SU-DHL-6 (cell line): ENCODE results near the gene NID2.

ENCODE experiments used
- H2AFZ ChIP-seq: fragments of 200-600 bp; sonication (generic); 2 replicates; pipeline ENCODE4 v1.6.1; 2014; ENCODE audit warnings: low read depth, mild to moderate bottlenecking, moderate library complexity, mixed read lengths, antibody characterized with exemption, low read length; ENCODE audit not compliant: severe bottlenecking
- H3F3A ChIP-seq: fragments of 200-600 bp; shearing (Covaris generic); 2 replicates; pipeline ENCODE4 v1.6.0; 2016; ENCODE audit warnings: antibody characterized with exemption, mild to moderate bottlenecking; ENCODE audit not compliant: insufficient read depth
- H3K27ac ChIP-seq: fragments of 200-600 bp; sonication (generic); 2 replicates; pipeline ENCODE4 v1.5.1; 2016; ENCODE audit warnings: low read depth, mild to moderate bottlenecking, low read length, moderate library complexity, mixed read lengths
- H3K27me3 ChIP-seq: fragments of 200-600 bp; sonication (generic), shearing (Covaris generic); 2 replicates; pipeline ENCODE4 v1.6.0; 2014; ENCODE audit warnings: mild to moderate bottlenecking, low read length
- H3K36me3 ChIP-seq: fragments of 200-600 bp; sonication (generic); 2 replicates; pipeline ENCODE4 v1.6.1; 2014; ENCODE audit warnings: mild to moderate bottlenecking, low read length, mixed read lengths
- H3K4me2 ChIP-seq: fragments of 300-600, 200-600 bp; shearing (Covaris generic), sonication (generic); 2 replicates; pipeline ENCODE4 v1.6.0; 2014; ENCODE audit warnings: low read length, low read depth, mild to moderate bottlenecking; ENCODE audit not compliant: poor library complexity, severe bottlenecking
- H3K4me3 ChIP-seq: fragments of 200-600 bp; sonication (generic); 2 replicates; pipeline ENCODE4 v1.5.1; 2014; ENCODE audit warnings: antibody characterized with exemption, low read length, mild to moderate bottlenecking, mixed read lengths; ENCODE audit not compliant: insufficient read depth, poor library complexity, severe bottlenecking
- H3K79me2 ChIP-seq: fragments of 200-600 bp; sonication (generic); 2 replicates; pipeline ENCODE4 v1.6.1; 2014; ENCODE audit warnings: mild to moderate bottlenecking, low read length, moderate library complexity; ENCODE audit not compliant: insufficient read depth
- H3K9ac ChIP-seq: fragments of 200-600 bp; sonication (generic); 2 replicates; pipeline ENCODE4 v1.7.0; 2014; ENCODE audit warnings: mild to moderate bottlenecking, low read length
- H3K9me2 ChIP-seq: fragments of 200-600 bp; sonication (generic); replicated peaks from 2 replicates; pipeline ENCODE4 v1.6.1; 2014; ENCODE audit warnings: low read length; ENCODE audit not compliant: insufficient read depth
- H3K9me3 ChIP-seq: fragments of 200-600 bp; sonication (generic); 2 replicates; pipeline ENCODE4 v1.6.1; 2014; ENCODE audit warnings: low read length, mixed read lengths; ENCODE audit not compliant: insufficient read depth
- H4K20me1 ChIP-seq: fragments of 200-600 bp; sonication (generic); 2 replicates; pipeline ENCODE4 v1.6.1; 2014; ENCODE audit warnings: low read depth, mild to moderate bottlenecking, antibody characterized with exemption, low read length, moderate library complexity, mixed read lengths
- EZH2phosphoT487 ChIP-seq: fragments of 200-600 bp; sonication (generic), shearing (Covaris generic); conservative IDR thresholded peaks from 2 replicates; pipeline ENCODE4 v1.6.1; 2018; ENCODE audit warnings: mild to moderate bottlenecking, antibody characterized with exemption, low read length, moderate library complexity, mixed read lengths
- TF ChIP-seq, protein P1 (sequence below): fragments of 200-600 bp; sonication (generic); IDR thresholded peaks from one replicate; pipeline ENCODE4 v1.5.1; 2017; ENCODE audit warnings: antibody characterized with exemption, mild to moderate bottlenecking, low read length, moderate library complexity; ENCODE audit not compliant: insufficient read depth, poor library complexity, severe bottlenecking

NID2 gene

DNA sequence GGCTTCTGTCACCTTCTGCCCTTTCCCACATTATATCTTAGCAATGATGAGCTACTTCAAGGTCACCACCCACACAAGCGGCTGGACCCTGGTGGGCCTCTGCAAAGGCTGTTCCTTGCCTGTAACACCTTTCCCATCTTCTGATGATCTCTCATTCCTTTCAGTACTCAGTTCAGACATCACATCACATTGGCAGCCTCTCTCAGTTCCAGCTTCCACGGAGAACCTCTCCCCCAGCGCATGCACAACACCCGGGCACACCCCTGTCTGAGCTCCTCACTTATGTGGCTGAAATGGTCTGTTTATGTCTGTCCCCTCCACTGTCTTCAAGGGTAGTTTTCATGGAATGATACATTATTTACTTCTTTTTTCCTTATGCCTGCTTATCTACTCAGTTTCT, 6.5 kb upstream of the NID2 start:
- H3F3A ChIP-seq, result no peaks in the 10 kb centered on the region
- H3K27me3 ChIP-seq, result no peaks in the 10 kb centered on the region
- no peaks in the 10 kb centered on the region for H3K36me3 ChIP-seq
- no peaks in the 10 kb centered on the region for H4K20me1 ChIP-seq
- no peaks in the 10 kb centered on the region; the same call in 1 of the 2 replicates for H3K9me3 ChIP-seq
- no peak overlapping the region for H3K4me2 ChIP-seq
- no peaks in the 10 kb centered on the region for H3K9me2 ChIP-seq
- no peak overlapping the region for H3K9ac ChIP-seq
- no peaks in the 10 kb centered on the region for H3K79me2 ChIP-seq
- H3K27ac ChIP-seq, result no peak overlapping the region
- TF ChIP-seq, protein P1, sequence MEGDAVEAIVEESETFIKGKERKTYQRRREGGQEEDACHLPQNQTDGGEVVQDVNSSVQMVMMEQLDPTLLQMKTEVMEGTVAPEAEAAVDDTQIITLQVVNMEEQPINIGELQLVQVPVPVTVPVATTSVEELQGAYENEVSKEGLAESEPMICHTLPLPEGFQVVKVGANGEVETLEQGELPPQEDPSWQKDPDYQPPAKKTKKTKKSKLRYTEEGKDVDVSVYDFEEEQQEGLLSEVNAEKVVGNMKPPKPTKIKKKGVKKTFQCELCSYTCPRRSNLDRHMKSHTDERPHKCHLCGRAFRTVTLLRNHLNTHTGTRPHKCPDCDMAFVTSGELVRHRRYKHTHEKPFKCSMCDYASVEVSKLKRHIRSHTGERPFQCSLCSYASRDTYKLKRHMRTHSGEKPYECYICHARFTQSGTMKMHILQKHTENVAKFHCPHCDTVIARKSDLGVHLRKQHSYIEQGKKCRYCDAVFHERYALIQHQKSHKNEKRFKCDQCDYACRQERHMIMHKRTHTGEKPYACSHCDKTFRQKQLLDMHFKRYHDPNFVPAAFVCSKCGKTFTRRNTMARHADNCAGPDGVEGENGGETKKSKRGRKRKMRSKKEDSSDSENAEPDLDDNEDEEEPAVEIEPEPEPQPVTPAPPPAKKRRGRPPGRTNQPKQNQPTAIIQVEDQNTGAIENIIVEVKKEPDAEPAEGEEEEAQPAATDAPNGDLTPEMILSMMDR, result no peak
- TF ChIP-seq EZH2phosphoT487, result no peak
- no peak overlapping the region for H2AFZ ChIP-seq
- H3K4me3 ChIP-seq, result no peak overlapping the region

DNA sequence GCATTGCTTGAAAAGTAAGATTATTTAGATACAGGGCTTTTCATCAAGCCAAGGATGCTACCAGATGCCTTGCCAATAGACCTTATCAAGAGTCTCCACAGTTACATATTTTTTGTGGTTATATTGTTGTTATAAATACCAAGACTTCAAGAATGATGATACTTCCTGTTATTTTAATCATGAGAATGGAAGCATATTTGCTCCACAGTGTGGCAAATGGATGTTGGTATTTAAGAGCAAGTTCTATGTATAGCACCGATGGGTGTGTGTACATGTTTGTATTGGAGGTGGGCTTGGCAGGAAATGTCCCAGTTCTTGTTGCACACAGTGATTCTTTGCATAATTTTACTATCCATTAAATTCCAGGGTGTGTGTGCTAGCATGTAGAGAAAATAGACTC, 4.4 kb upstream of the NID2 start:
- H3K79me2 ChIP-seq, result no peaks in the 10 kb centered on the region
- no peak overlapping the region for H3K4me3 ChIP-seq
- H3K9ac ChIP-seq, result no peak overlapping the region
- H3K27ac ChIP-seq, result no peak overlapping the region
- TF ChIP-seq EZH2phosphoT487, result no peak
- TF ChIP-seq, protein P1, result no peak
- no peaks in the 10 kb centered on the region for H4K20me1 ChIP-seq
- no peaks in the 10 kb centered on the region for H3K9me2 ChIP-seq
- no peaks in the 10 kb centered on the region for H3F3A ChIP-seq
- H3K9me3 ChIP-seq, result no peaks in the 10 kb centered on the region; the same call in 1 of the 2 replicates
- no peak overlapping the region for H2AFZ ChIP-seq
- H3K36me3 ChIP-seq, result no peaks in the 10 kb centered on the region
- no peaks in the 10 kb centered on the region for H3K27me3 ChIP-seq
- no peak overlapping the region for H3K4me2 ChIP-seq

DNA sequence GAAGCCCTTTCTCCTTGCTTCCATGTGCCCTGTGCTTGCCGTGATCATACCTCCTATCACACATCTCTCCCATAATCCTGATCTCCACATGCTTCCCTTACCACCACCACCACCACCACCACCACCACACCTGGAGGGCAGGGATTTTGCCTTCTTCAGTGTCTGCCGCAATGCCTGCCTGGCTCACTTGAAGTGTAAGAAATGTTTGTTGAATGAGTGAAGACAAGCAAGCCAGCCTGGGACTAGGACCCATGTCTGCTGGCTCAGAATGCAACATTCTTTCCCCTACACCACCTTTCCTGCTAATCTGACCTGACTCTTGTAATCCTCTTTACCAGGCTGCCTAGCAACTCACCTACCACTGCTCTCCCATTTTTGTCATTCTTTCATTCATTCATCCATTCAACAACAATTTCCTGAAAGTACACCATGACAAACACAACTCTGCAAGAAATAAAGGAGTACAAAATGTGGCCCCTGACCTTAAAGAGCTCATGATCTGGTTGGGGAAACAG, 3.5 kb upstream of the NID2 start:
- Histone ChIP-seq H3K27me3 (no peaks in the 10 kb centered on the region), H3F3A (no peaks in the 10 kb centered on the region), H2AFZ (no peak overlapping the region), H3K9me2 (no peaks in the 10 kb centered on the region), H3K4me3 (no peak overlapping the region), H3K27ac (no peak overlapping the region), H3K4me2 (no peak overlapping the region), H3K79me2 (no peaks in the 10 kb centered on the region), H3K9ac (no peak overlapping the region), H4K20me1 (no peaks in the 10 kb centered on the region), H3K36me3 (no peaks in the 10 kb centered on the region), H3K9me3 (no peaks in the 10 kb centered on the region; the same call in 1 of the 2 replicates)
- TF ChIP-seq EZH2phosphoT487, result no peak
- TF ChIP-seq, protein P1, result no peak
